ENCODE data around the gene LPAR2.

- TF ChIP-seq CTCF (IDR thresholded peaks at IDR 0.05; ENCODE audit: low read length) (no peak), EZH2 (IDR thresholded peaks at IDR 0.05; ENCODE audit: borderline replicate concordance, low read length) (no peak)
Observed at GRCh38 chr19:19633711-19634515, 5.9 kb upstream of the LPAR2 start.

All from OCI-LY1 (cell line).